ENCODE measurements around the gene SLC39A1.

- TF ChIP-seq CTCF (IDR thresholded peaks at IDR 0.05) (no peak; the same call in 1 of the 2 replicates), REST (IDR thresholded peaks at IDR 0.05; ENCODE audit: insufficient read depth in 1 of 2, low read depth in 2 of 2, low read length in 1 of 2) (no peak), SIN3A (IDR thresholded peaks at IDR 0.05; ENCODE audit: borderline replicate concordance, insufficient read depth, low read depth, low read length) (0 out of 2 replicates have a peak, but pooled peaks have one; percentile 49), TCF7L2 (IDR thresholded peaks at IDR 0.05; ENCODE audit: low read depth, low read length) (no peak)
These were observed 41.0 kb downstream of the SLC39A1 start for GRCh38 chr1:153922076-153922971.
